ENCODE data around the gene SRRM3.
"Not testable (repeated sequence)": the region's sequence is repeated elsewhere in the genome, so short reads cannot be mapped to it uniquely, and the experiment has no call there.

The SRRM3 gene

DNA sequence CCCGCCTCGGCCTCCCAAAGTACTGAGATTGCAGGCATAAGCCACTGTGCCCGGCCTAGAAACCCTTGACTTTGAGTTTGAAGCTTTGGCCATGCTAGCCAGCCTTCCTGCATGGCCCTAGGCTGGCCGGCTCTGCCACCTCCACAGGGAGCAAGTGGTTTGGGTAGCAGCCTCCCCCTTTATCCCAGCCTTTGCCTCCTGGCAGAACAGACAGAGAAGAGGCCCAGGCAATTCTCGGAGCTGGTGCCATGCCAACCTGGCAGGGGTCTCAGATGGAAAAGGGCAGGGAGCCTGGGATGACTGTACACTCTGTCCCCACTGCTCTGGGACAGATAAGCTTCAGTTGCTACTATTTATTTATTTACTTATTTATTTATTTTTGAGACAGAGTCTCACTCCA, 39.4 kb downstream of the SRRM3 start:
- DNase-seq (ENCODE audit: low read depth), result no peak
- TF ChIP-seq, protein P1, sequence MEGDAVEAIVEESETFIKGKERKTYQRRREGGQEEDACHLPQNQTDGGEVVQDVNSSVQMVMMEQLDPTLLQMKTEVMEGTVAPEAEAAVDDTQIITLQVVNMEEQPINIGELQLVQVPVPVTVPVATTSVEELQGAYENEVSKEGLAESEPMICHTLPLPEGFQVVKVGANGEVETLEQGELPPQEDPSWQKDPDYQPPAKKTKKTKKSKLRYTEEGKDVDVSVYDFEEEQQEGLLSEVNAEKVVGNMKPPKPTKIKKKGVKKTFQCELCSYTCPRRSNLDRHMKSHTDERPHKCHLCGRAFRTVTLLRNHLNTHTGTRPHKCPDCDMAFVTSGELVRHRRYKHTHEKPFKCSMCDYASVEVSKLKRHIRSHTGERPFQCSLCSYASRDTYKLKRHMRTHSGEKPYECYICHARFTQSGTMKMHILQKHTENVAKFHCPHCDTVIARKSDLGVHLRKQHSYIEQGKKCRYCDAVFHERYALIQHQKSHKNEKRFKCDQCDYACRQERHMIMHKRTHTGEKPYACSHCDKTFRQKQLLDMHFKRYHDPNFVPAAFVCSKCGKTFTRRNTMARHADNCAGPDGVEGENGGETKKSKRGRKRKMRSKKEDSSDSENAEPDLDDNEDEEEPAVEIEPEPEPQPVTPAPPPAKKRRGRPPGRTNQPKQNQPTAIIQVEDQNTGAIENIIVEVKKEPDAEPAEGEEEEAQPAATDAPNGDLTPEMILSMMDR (IDR thresholded peaks at IDR 0.05; ENCODE audit: low read depth, low read length, missing control alignments), result no peak

DNA sequence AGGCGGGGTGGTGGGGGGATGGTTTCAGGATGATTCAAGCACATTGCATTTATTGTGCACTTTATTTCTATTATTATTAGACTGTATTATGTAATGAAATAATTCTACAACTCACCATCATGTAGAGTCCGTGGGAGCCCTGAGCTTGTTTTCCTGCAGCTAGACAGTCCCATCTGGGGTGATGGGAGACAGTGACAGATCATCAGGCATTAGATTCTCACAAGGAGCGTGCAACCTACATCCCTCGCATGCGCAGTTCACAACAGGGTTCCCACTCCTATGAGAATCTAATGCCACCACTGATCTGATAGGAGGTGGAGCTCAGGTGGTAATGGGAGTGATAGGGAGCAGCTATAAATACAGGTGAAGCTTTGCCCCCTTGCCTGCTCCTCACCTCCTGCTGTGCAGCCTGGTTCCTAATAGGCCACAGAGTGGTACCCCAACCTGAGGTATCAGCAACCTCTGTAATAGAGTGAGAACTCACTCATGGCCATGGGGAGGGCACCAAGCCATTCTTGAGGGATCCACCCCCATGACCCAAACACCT, 40.9 kb downstream of the SRRM3 start:
- H3K4me3 ChIP-seq (ENCODE audit: low read depth, low read length); DNase-seq (ENCODE audit: low read depth): not testable (repeated sequence)

More for the DNA sequence above, 39.4 kb downstream of the SRRM3 start:
- no peak overlapping the region for H3K4me3 ChIP-seq (ENCODE audit: low read depth, low read length)

DNA sequence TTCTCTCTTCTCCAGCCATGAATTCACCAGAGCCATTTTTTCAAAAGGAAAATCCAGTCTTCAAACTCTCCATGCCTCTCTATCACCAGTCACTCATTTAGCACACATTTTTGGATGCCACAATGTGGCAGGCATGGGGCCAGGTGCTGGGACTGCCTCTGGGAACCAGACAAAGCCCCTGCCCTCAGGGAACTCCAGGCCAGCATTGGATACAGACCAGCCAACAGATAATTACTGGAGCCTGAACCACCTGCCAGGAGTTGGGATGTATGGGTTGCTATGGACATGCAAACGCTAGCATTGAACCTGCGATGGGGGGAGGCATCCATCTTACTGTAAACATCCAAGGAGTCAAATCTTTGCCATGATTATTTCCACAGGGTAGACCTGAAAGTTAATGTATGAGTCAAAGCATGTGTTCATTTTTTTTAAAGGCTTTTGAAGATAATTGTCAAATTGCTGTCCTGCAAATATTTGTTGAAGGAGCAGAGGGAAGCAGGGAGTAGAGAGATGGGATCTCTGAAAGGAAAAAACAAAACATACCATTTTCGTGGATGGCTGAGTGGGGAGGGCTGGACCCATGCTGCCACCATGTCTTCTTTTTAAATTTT, 43.2 kb downstream of the SRRM3 start:
- DNase-seq (ENCODE audit: low read depth), result no peak
- no peak overlapping the region for H3K4me3 ChIP-seq (ENCODE audit: low read depth, low read length)
- TF ChIP-seq, protein P1 (IDR thresholded peaks at IDR 0.05; ENCODE audit: low read depth, low read length, missing control alignments), result no peak

DNA sequence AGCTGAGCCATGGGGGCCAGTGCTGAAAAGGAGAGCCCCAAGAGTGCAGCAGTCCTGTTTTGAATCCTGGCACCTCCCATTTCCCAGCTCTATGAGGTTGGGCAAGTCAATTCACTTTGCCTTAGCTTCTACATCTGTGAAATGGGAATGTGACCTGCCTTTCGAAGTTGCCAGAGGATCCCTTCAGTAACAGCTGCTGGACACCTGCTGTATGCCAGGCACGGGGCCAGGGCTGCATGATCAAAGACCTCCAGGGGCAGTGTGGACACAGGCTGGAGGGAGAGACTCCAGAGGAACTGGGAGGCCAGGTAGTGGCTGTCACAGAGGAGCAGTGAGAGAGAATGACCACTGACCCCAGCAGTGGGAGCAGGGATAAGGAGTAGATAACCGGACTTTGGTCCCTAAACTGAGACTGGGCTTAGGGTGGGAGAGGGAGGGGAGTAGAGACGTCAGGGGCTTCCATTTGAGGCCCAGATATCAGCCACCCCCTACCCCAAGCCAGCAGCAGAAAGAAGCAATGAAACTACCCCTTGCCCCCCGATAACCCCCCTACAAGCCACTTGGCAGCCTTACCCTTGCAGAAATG, 45.2 kb downstream of the SRRM3 start:
- TF ChIP-seq, protein P1 (IDR thresholded peaks at IDR 0.05; ENCODE audit: low read depth, low read length, missing control alignments), result no peak
- no peak for DNase-seq (ENCODE audit: low read depth)
- no peak overlapping the region for H3K4me3 ChIP-seq (ENCODE audit: low read depth, low read length)

DNA sequence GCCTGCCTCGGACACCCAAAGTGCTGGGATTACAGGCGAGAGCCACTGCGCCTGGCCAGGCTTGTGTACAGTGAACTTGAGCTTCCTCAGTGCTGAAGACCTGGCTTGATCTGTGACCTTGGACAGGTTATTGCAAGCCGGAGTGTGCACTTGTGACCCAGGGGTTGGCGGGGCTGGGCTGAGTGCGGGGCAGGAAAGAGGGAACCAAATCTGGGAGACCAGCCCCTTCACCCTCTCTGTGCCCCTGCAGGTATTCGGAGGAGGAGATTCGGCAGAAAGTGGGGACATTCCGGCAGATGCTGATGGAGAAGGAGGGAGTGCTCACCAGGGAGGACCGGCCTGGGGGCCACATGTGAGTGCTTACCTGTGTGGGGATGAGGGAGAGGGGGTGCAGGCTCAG, 46.2 kb downstream of the SRRM3 start:
- no peak for DNase-seq (ENCODE audit: low read depth)
- TF ChIP-seq, protein P1 (IDR thresholded peaks at IDR 0.05; ENCODE audit: low read depth, low read length, missing control alignments), result no peak
- no peak overlapping the region for H3K4me3 ChIP-seq (ENCODE audit: low read depth, low read length)

DNA sequence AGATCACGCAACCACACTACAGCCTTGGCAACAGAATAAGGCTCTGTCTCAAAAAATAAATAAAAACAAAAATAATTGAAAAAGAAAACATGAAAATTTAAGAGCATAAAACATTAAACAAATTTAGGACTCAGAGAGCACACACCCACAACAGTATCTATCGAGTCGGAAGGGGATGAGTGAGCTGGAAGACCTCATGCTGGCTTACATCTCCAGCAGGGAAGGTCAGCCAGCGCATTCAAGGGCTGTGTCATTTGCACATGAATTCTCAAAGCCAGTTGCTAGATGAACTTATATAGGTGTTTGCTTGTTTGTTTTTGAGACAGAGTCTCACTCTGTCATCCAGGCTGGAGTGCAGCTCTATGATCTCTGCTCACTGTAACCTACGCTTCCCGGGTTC, 50.3 kb downstream of the SRRM3 start:
- H3K4me3 ChIP-seq (ENCODE audit: low read depth, low read length), result no peak overlapping the region

DNA sequence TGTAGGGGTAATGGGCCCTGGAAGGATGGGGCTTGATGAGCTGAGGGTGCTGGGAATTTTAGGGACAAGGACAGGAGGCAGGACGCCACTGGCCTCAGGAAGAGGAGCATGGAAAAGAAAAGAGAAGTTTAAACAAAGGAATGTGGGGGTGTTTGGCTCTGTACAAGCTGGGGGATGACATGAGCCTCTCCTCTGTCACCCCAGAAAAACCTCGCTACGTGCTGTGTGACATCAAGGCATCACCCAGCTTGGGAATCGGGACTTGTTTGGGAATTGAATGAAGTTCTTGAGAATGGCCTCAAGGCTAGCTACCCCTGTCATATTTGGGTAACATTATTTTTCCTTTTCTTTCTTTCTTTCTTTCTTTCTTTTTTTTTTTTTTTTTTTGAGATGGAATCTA, 53.1 kb downstream of the SRRM3 start:
- no peak for DNase-seq (ENCODE audit: low read depth)
- TF ChIP-seq, protein P1 (IDR thresholded peaks at IDR 0.05; ENCODE audit: low read depth, low read length, missing control alignments), result no peak

More for the DNA sequence above, 50.3 kb downstream of the SRRM3 start:
- DNase-seq (ENCODE audit: low read depth), result no peak
- TF ChIP-seq, protein P1 (IDR thresholded peaks at IDR 0.05; ENCODE audit: low read depth, low read length, missing control alignments), result no peak

More for the DNA sequence above, 53.1 kb downstream of the SRRM3 start:
- no peak overlapping the region for H3K4me3 ChIP-seq (ENCODE audit: low read depth, low read length)
